Tibial nerve (tissue), 4 donors: ENCODE results near the gene AADACL3. TPM values are rescaled to one million over a fixed set of nuclear protein-coding genes. Genes with fewer than 3 reads are reported as not detected.

ENCODE experiments used
- DNase-seq, 2 donors: peaks; one replicate each; pipeline ENCODE4 v3.0.0-alpha.2; 2019; ENCODE audit warnings: low spot score in 2 of 2
- H3K27ac ChIP-seq, 4 donors: fragments of 200-600 bp; sonication (generic) in 3 of 4; one replicate each; pipeline ENCODE4 v1.5.1; 2017 to 2019; ENCODE audit warnings: mild to moderate bottlenecking in 1 of 4
- H3K27me3 ChIP-seq, 2 donors: fragments of 200-600 bp; sonication (generic) in 1 of 2; one replicate each; pipeline versions ENCODE4 v1.5.1 to v1.6.0; 2017 to 2019
- H3K36me3 ChIP-seq, 3 donors: fragments of 200-600 bp; sonication (generic); one replicate each; pipeline ENCODE4 v1.5.1; 2018 to 2019
- H3K4me1 ChIP-seq, 4 donors: fragments of 200-600 bp; sonication (generic) in 3 of 4; one replicate each; pipeline ENCODE4 v1.5.1; 2017 to 2019
- H3K4me3 ChIP-seq, 4 donors: fragments of 200-600 bp; sonication (generic) in 3 of 4; one replicate each; pipeline ENCODE4 v1.5.1; 2017 to 2019; ENCODE audit warnings: mild to moderate bottlenecking in 1 of 4, moderate library complexity in 1 of 4
- H3K9me3 ChIP-seq, 4 donors: fragments of 200-600 bp; sonication (generic) in 3 of 4; one replicate each; pipeline ENCODE4 v1.5.1; 2017 to 2019
- CTCF ChIP-seq, 5 experiments: fragments of 200-600 bp in 3 of 5; fragments of 450-650 bp in 2 of 5; sonication (generic) in 3 of 5; IDR thresholded peaks; one replicate each; pipeline ENCODE4 v1.5.1; 2016 to 2019; ENCODE audit warnings: antibody characterized with exemption in 5 of 5, mild to moderate bottlenecking in 3 of 5, moderate library complexity in 2 of 5
- EP300 ChIP-seq, 2 donors: sonication (generic); formaldehyde crosslinking; IDR thresholded peaks; one replicate each; pipeline ENCODE4 v1.6.1; 2017; ENCODE audit warnings: antibody characterized with exemption in 2 of 2, mild to moderate bottlenecking in 1 of 2
- POLR2A ChIP-seq, 2 donors: fragments of 450-650 bp; IDR thresholded peaks; one replicate each; pipeline ENCODE4 v1.6.1; 2017; ENCODE audit warnings: antibody characterized with exemption in 2 of 2, mild to moderate bottlenecking in 2 of 2, moderate library complexity in 2 of 2
- WGBS, 2 donors: methylation state at CpG; one replicate each; pipeline ENCODE4 v1.1.5; 2018; 5-methylcytosine and 5-hydroxymethylcytosine counted together
- total RNA-seq, 4 donors: library from RNA; depleted of rRNA; stranded (reverse); fragments of >200 nt; gene quantifications; one replicate each; pipeline ENCODE4 v1.1.0, GENCODE V29; 2016

The AADACL3 gene
- total RNA-seq, 4 donors from 2014 or later = not detected

DNA sequence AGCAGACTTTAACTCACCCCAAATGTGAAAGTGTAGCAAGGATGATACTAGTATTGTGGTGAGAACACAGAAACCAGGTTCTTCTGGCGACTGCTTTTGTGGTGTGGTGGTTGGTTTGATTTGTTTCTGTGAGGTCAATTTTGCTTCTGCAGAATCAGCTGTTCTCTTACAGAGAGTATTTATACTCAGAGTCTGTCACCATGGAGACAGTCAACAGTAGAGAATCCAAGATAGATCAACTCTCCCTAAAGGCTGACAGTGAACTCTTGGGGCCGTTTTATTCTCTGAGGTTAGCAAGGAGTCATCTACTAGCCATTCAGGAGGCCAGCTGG lies 30.0 kb downstream of the AADACL3 start, which contains the start of gene CFAP107:
TSS of gene CFAP107 (plus strand) at position 209 of the 332 bp plus-strand sequence. CDS start 231 bp downstream, outside the sequence.
- H3K4me3 ChIP-seq = no peak within 1 kb of the TSS
- H3K9me3 ChIP-seq = peaks cover 0 to 36% (median 6%) of the 10 kb centered on the region in 4 donors
- WGBS, 2 donors = 26 to 34% methylated on average over 2 of the region's 2 CpGs
- no peaks in the 10 kb centered on the region for H3K4me1 ChIP-seq
- no peaks in the 10 kb centered on the region for H3K36me3 ChIP-seq
- no peak within 1 kb of the TSS for H3K27ac ChIP-seq
- H3K27me3 ChIP-seq = no peaks in the 10 kb centered on the region
- no peak for DNase-seq
- TF ChIP-seq POLR2A (IDR thresholded peaks at IDR 0.05) = no peak
- TF ChIP-seq CTCF (IDR thresholded peaks at IDR 0.05) = no peak
- no peak for TF ChIP-seq EP300 (IDR thresholded peaks at IDR 0.05)

- TF ChIP-seq POLR2A (IDR thresholded peaks at IDR 0.05) (no peak), EP300 (IDR thresholded peaks at IDR 0.05) (no peak), CTCF (IDR thresholded peaks at IDR 0.05) (no peak)
- no peak for DNase-seq
- H3K27me3 ChIP-seq = no peaks in the 10 kb centered on the region
- H3K27ac ChIP-seq = no peak overlapping the region
- no peak overlapping the region for H3K4me3 ChIP-seq
- H3K4me1 ChIP-seq = no peaks in the 10 kb centered on the region
- H3K36me3 ChIP-seq = no peaks in the 10 kb centered on the region
- H3K9me3 ChIP-seq = peaks cover 0 to 36% (median 6%) of the 10 kb centered on the region in 4 donors
These were observed 33.0 kb downstream of the AADACL3 start for GRCh38 chr1:12748778-12749355.

DNA sequence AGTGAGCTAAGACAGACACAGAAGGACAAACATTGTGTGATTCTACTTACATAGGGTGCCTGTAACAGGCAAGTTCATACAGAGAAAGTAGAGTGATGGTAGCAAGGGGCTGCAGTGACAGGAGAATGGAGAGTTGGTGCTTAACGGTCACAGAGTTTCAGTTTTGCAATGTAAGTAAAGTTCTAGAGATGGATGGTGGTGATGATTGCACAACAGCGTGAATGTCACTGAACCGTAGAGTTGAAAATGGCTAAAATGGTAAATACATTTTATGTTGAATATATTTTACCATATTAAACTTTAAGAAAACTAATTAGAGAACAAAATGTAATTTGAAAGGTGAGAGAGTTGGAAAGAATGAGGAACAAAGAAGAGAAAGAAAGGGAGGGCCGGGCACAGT lies 38.8 kb downstream of the AADACL3 start:
- peaks cover 0 to 9% (median under 1%) of the 10 kb centered on the region in 4 donors for H3K9me3 ChIP-seq
- H3K27me3 ChIP-seq = no peaks in the 10 kb centered on the region
- no peak overlapping the region for H3K4me3 ChIP-seq
- TF ChIP-seq POLR2A (IDR thresholded peaks at IDR 0.05) (no peak), EP300 (IDR thresholded peaks at IDR 0.05) (no peak)
- 78 to 83% methylated on average over 4 of the region's 4 CpGs for WGBS, 2 donors
- H3K27ac ChIP-seq = no peak overlapping the region
- no peaks in the 10 kb centered on the region for H3K36me3 ChIP-seq
- no peak for DNase-seq
- no peaks in the 10 kb centered on the region for H3K4me1 ChIP-seq

DNA sequence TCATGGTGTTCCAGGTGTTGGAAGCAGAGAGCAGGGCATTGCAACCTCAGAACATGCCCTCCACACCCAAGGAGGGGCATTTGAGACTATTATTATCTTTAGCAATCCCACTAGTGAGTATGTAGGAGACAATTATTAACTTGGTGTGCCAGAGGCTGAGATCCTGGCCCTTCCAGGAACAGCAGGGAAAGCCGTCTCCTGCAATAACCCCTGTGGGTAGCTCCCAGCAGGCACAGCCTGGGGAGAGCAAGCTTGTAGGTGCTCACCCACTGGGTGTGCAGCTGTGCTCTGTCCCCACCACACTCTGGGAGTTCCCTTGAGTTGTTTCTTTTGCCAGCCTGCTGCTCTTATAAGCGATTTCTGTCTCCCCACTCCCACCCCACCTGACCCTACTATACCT lies 40.4 kb downstream of the AADACL3 start:
- DNase-seq = no peak
- H3K4me1 ChIP-seq = no peaks in the 10 kb centered on the region
- no peak overlapping the region for H3K4me3 ChIP-seq
- H3K36me3 ChIP-seq = no peaks in the 10 kb centered on the region
- TF ChIP-seq POLR2A (IDR thresholded peaks at IDR 0.05) (no peak), CTCF (IDR thresholded peaks at IDR 0.05) (no peak), EP300 (IDR thresholded peaks at IDR 0.05) (no peak)
- 65 to 67% methylated on average over 2 of the region's 2 CpGs for WGBS, 2 donors
- H3K9me3 ChIP-seq = no peaks in the 10 kb centered on the region
- no peak overlapping the region for H3K27ac ChIP-seq
- no peaks in the 10 kb centered on the region for H3K27me3 ChIP-seq

DNA sequence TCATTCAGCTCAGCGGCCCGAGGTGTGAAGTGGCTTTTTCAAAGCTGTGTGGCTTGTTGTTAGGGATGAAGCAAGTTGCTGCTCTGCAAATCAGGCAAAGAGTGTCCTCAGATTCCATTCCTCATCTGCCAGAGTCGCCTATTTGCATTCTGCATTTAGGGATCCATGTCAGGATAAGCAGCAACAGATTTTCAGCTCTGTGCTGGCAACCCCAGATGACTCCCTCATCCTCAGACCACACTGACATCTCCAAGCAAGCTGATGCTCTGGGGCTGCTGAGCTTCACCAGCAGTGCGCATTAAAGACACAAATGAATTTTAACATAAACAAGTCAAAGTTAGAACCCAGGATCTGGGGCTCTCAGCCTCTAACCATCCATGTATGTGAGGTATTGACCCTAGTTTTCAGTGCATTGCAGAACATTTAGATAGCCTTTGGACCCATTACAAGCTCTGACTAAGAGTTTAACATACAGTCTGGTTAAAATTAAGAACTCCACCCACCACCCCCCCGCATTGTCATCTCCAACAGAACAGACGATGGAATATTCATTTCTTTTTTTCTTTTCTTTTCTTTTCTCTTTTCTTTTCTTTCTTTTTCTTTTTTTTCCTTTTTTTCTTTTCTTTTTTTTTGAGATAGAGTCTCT lies 41.0 kb downstream of the AADACL3 start:
- H3K27ac ChIP-seq = no peak overlapping the region
- H3K9me3 ChIP-seq = no peaks in the 10 kb centered on the region
- DNase-seq = no peak
- no peaks in the 10 kb centered on the region for H3K27me3 ChIP-seq
- no peak overlapping the region for H3K4me3 ChIP-seq
- TF ChIP-seq POLR2A (IDR thresholded peaks at IDR 0.05) = no peak
- no peak for TF ChIP-seq EP300 (IDR thresholded peaks at IDR 0.05)
- TF ChIP-seq CTCF (IDR thresholded peaks at IDR 0.05) = no peak
- H3K4me1 ChIP-seq = no peaks in the 10 kb centered on the region
- no peaks in the 10 kb centered on the region for H3K36me3 ChIP-seq
- WGBS, 2 donors = 77 to 86% methylated on average over 6 of the region's 6 CpGs
